ENCODE measurements around the gene ZC3H12D. TPM values are rescaled to one million over a fixed set of nuclear protein-coding genes. Genes with fewer than 3 reads are reported as not detected.

Gene ZC3H12D
- total RNA-seq, 1 experiment from 2014 or later, result not detected

DNA sequence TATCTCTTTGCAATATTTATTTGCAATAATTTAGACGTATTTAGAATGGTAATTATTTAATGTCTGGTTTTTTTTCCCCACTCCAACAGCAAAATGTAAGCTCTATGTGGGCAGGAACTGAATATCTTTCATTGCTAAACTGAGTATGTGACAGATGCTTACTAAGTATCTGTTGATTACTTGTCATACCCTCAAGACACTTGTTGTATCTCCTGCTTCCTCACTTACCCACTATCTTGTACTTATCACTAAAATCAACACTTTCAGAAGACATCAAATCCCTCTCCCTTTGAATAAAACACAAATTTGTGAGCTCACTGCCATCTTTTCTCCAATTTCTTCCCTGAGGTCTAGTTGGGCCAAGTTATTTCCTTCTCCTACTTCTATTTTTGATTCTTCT is 30.7 kb upstream of the ZC3H12D start:
- Histone ChIP-seq H3K27ac (ENCODE audit: low read length) (no peak overlapping the region), H3K79me2 (ENCODE audit: low read length) (no peaks in the 10 kb centered on the region), H2AFZ (ENCODE audit: low read length) (no peak overlapping the region), H3K4me1 (ENCODE audit: insufficient read depth, low read length) (no peaks in the 10 kb centered on the region), H3K4me3 (ENCODE audit: low read length) (no peak overlapping the region), H3K4me2 (ENCODE audit: low read length) (no peak overlapping the region), H3K27me3 (ENCODE audit: low read length) (no peaks in the 10 kb centered on the region), H3K9me3 (ENCODE audit: low read length) (no peaks in the 10 kb centered on the region), H4K20me1 (ENCODE audit: low read length) (no peaks in the 10 kb centered on the region), H3K9me2 (replicated peaks; ENCODE audit: low read length) (no peaks in the 10 kb centered on the region), H3K36me3 (ENCODE audit: low read depth, low read length) (peaks cover 17% of the 10 kb centered on the region), H3F3A (ENCODE audit: low read length, unreplicated experiment) (no peaks in the 10 kb centered on the region), H3K9ac (ENCODE audit: low read length) (no peak overlapping the region)
- TF ChIP-seq, protein P1, sequence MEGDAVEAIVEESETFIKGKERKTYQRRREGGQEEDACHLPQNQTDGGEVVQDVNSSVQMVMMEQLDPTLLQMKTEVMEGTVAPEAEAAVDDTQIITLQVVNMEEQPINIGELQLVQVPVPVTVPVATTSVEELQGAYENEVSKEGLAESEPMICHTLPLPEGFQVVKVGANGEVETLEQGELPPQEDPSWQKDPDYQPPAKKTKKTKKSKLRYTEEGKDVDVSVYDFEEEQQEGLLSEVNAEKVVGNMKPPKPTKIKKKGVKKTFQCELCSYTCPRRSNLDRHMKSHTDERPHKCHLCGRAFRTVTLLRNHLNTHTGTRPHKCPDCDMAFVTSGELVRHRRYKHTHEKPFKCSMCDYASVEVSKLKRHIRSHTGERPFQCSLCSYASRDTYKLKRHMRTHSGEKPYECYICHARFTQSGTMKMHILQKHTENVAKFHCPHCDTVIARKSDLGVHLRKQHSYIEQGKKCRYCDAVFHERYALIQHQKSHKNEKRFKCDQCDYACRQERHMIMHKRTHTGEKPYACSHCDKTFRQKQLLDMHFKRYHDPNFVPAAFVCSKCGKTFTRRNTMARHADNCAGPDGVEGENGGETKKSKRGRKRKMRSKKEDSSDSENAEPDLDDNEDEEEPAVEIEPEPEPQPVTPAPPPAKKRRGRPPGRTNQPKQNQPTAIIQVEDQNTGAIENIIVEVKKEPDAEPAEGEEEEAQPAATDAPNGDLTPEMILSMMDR (conservative IDR thresholded peaks at IDR 0.05; ENCODE audit: low read depth, low read length), result no peak
- TF ChIP-seq EZH2phosphoT487 (IDR thresholded peaks at IDR 0.05; ENCODE audit: borderline replicate concordance, low read length), result no peak
- TF ChIP-seq EZH2 (IDR thresholded peaks at IDR 0.05; ENCODE audit: low read length, unreplicated experiment), result no peak
- intact Hi-C loops (cut with micrococcal nuclease), result loop anchor here (5.0 kb wide), 1 partner anchor 433 kb away; no protein-coding TSS in a partner anchor
- CTCF ChIA-PET, result no interaction called here
- no peak for ATAC-seq
- no peak for DNase-seq
- no TSS peak for BruUV-seq (replicated peaks)
- POLR2A ChIA-PET (ENCODE audit: unreplicated experiment), result no interaction called here

DNA sequence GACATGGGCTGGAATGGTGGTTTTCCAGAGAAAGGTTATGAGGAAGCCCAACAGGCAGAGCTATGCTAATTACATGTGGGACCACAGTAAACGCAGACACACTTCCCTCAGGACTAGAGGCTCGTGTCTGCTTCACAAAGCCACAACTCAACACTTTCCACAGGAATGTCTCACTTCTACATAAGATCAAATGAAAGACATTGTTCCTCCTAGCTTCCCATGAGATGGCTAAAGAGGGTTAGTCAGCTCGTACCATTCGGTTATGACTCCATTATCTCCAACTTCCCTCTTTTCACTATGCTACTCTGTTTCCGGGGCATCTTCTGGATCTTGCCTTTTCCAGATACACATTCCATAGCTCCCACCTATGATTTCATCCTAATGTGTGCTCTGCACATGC is 29.1 kb upstream of the ZC3H12D start:
- Histone ChIP-seq H4K20me1 (ENCODE audit: low read length) (no peaks in the 10 kb centered on the region), H3K4me3 (ENCODE audit: low read length) (no peak overlapping the region), H3K9me2 (replicated peaks; ENCODE audit: low read length) (no peaks in the 10 kb centered on the region), H3K9ac (ENCODE audit: low read length) (no peak overlapping the region), H3K4me1 (ENCODE audit: insufficient read depth, low read length) (no peaks in the 10 kb centered on the region), H3K27ac (ENCODE audit: low read length) (no peak overlapping the region), H3K36me3 (ENCODE audit: low read depth, low read length) (peaks cover 17% of the 10 kb centered on the region), H3K4me2 (ENCODE audit: low read length) (no peak overlapping the region), H3F3A (ENCODE audit: low read length, unreplicated experiment) (no peaks in the 10 kb centered on the region), H3K9me3 (ENCODE audit: low read length) (no peaks in the 10 kb centered on the region), H3K27me3 (ENCODE audit: low read length) (no peaks in the 10 kb centered on the region), H3K79me2 (ENCODE audit: low read length) (no peaks in the 10 kb centered on the region), H2AFZ (ENCODE audit: low read length) (no peak overlapping the region)
- BruUV-seq (replicated peaks), result no TSS peak
- ATAC-seq (no peak), DNase-seq (no peak)
- POLR2A ChIA-PET (ENCODE audit: unreplicated experiment), result no interaction called here
- intact Hi-C loops (cut with micrococcal nuclease), result no loop called here
- TF ChIP-seq EZH2 (IDR thresholded peaks at IDR 0.05; ENCODE audit: low read length, unreplicated experiment) (no peak), EZH2phosphoT487 (IDR thresholded peaks at IDR 0.05; ENCODE audit: borderline replicate concordance, low read length) (no peak)
- TF ChIP-seq, protein P1 (conservative IDR thresholded peaks at IDR 0.05; ENCODE audit: low read depth, low read length), result no peak
- CTCF ChIA-PET, result interaction anchor here (0.5 to 1.1 kb wide), 2 partner anchors 18 to 485 kb away, joined by 3 to 4 read pairs; no protein-coding TSS in a partner anchor

DNA sequence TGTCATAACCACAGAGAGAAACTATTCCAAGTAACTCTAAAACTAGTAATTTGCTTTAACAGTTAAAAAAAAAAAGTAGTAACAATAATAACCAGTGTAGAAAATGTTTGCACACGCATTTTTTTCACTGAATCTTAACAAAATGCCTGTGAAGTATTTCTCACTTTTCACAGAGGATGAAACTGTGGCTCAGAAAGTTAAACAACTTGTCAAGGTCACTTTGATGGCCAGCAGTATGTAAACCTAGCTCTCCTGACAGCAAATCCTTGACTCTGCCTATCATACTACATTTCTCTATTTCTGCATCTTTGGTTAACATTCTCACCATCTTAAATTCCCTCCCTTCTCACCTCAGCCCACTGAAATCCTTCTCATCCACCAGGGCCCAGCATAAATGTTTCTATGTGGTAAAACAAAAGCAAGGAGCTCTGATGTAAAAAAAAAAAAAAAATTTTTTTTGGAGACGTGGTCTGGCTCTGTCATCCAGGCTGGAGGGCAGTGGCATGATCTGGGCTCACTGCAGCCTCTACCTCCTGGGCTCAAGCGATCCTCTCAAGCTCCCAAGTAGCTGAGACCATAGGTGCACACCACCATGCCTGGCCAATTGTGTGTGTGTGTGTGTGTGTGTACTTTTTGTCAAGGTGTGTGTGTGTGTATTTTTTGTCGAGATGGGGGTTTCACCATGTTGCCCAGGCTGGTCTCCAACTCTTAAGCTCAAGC is 26.1 kb upstream of the ZC3H12D start:
- intact Hi-C loops (cut with micrococcal nuclease), result no loop called here

More for the DNA sequence above, 26.1 kb upstream of the ZC3H12D start:
- peaks cover 7% of the 10 kb centered on the region for H3K36me3 ChIP-seq (ENCODE audit: low read depth, low read length)
- H3K27ac ChIP-seq (ENCODE audit: low read length), result no peak overlapping the region
- no peaks in the 10 kb centered on the region for H3F3A ChIP-seq (ENCODE audit: low read length, unreplicated experiment)
- no peak overlapping the region for H3K4me2 ChIP-seq (ENCODE audit: low read length)
- TF ChIP-seq, protein P1 (conservative IDR thresholded peaks at IDR 0.05; ENCODE audit: low read depth, low read length), result no peak
- TF ChIP-seq EZH2 (IDR thresholded peaks at IDR 0.05; ENCODE audit: low read length, unreplicated experiment), result no peak
- no peak for TF ChIP-seq EZH2phosphoT487 (IDR thresholded peaks at IDR 0.05; ENCODE audit: borderline replicate concordance, low read length)
- H3K9me2 ChIP-seq (replicated peaks; ENCODE audit: low read length), result no peaks in the 10 kb centered on the region
- no peaks in the 10 kb centered on the region for H3K9me3 ChIP-seq (ENCODE audit: low read length)
- no peaks in the 10 kb centered on the region for H3K79me2 ChIP-seq (ENCODE audit: low read length)
- no peak overlapping the region for H3K9ac ChIP-seq (ENCODE audit: low read length)
- H2AFZ ChIP-seq (ENCODE audit: low read length), result no peak overlapping the region
- BruUV-seq (replicated peaks), result no TSS peak
- ChIA-PET POLR2A (ENCODE audit: unreplicated experiment) (no interaction called here), CTCF (no interaction called here)
- H3K4me1 ChIP-seq (ENCODE audit: insufficient read depth, low read length), result no peaks in the 10 kb centered on the region
- no peaks in the 10 kb centered on the region for H4K20me1 ChIP-seq (ENCODE audit: low read length)
- ATAC-seq (no peak), DNase-seq (no peak)
- H3K4me3 ChIP-seq (ENCODE audit: low read length), result no peak overlapping the region
- no peaks in the 10 kb centered on the region for H3K27me3 ChIP-seq (ENCODE audit: low read length)

Measured in PC-3 (cell line).